K562 (cell line): ENCODE results near the gene CREG1. TPM values are rescaled to one million over a fixed set of nuclear protein-coding genes. Genes with fewer than 3 reads are reported as not detected.

Source experiments
- ARID3B ChIP-seq: fragments of 250-450 bp; sonication (Bioruptor Pico); IDR thresholded peaks from 2 replicates; pipeline ENCODE4 v1.4.0; 2020; ENCODE audit warnings: borderline replicate concordance
- BACH1 ChIP-seq: fragments of 200-800 bp; sonication (Bioruptor generic); IDR thresholded peaks from 2 replicates; pipeline ENCODE4 v1.6.1; 2016; ENCODE audit warnings: missing genetic modification characterization, missing compliant biosample characterization
- HNRNPH1 ChIP-seq: fragments of 200-400 bp; formaldehyde crosslinking; optimal IDR thresholded peaks from 2 replicates; pipeline ENCODE3; 2017; ENCODE audit warnings: low read depth, mild to moderate bottlenecking, low read length, moderate library complexity
- KLF10 ChIP-seq: fragments of 250-450 bp; sonication (Bioruptor Pico); IDR thresholded peaks from 2 replicates; pipeline ENCODE4 v1.6.1; 2021; ENCODE audit warnings: matching md5 sums
- L3MBTL2 ChIP-seq: fragments of 450-650 bp; IDR thresholded peaks from 2 replicates; pipeline ENCODE4 v1.6.1; 2016; ENCODE audit warnings: mild to moderate bottlenecking, moderate library complexity
- MAFK ChIP-seq: IDR thresholded peaks from 2 replicates; pipeline ENCODE4 v1.6.1; 2011; ENCODE audit warnings: low read length, improper control_type of control experiment
- MTA3 ChIP-seq: fragments of 450-650 bp; formaldehyde crosslinking; IDR thresholded peaks from 2 replicates; pipeline ENCODE4 v1.6.1; 2017; ENCODE audit warnings: mild to moderate bottlenecking, borderline replicate concordance
- NCOR1 ChIP-seq: fragments of 450-650 bp; IDR thresholded peaks from 2 replicates; pipeline ENCODE4 v1.6.1; 2016; ENCODE audit warnings: mild to moderate bottlenecking, moderate library complexity
- RHOXF2B ChIP-seq: fragments of 250-450 bp; sonication (Bioruptor Pico); conservative IDR thresholded peaks from 2 replicates; pipeline ENCODE4 v1.5.1; 2021
- SIX5 ChIP-seq, 2 experiments: IDR thresholded peaks; 2 replicates each; pipeline ENCODE4 v1.6.1; 2011; ENCODE audit warnings: low read length in 2 of 2, borderline replicate concordance in 1 of 2, low read depth in 1 of 2, mild to moderate bottlenecking in 1 of 2, moderate library complexity in 1 of 2; ENCODE audit not compliant: insufficient read depth in 1 of 2
- SRSF3 ChIP-seq: fragments of 200-400 bp; formaldehyde crosslinking; IDR thresholded peaks from 2 replicates; pipeline ENCODE4 v1.6.1; 2016; ENCODE audit warnings: mild to moderate bottlenecking, low read length, moderate library complexity; ENCODE audit not compliant: insufficient read depth
- SRSF9 ChIP-seq: fragments of 200-400 bp; formaldehyde crosslinking; IDR thresholded peaks from 2 replicates; pipeline ENCODE4 v1.6.1; 2017; ENCODE audit warnings: low read depth, low read length, borderline replicate concordance
- TAF9B ChIP-seq: fragments of 450-650 bp; IDR thresholded peaks from 2 replicates; pipeline ENCODE4 v1.6.1; 2018; ENCODE audit warnings: mild to moderate bottlenecking; ENCODE audit not compliant: partially characterized antibody
- TCF3 ChIP-seq: sonication (generic); formaldehyde crosslinking; IDR thresholded peaks from 2 replicates; pipeline ENCODE4 v1.4.0; 2020; ENCODE audit warnings: mild to moderate bottlenecking, missing genetic modification reagents
- TFAM ChIP-seq: fragments of 250-450 bp; sonication (Bioruptor Pico); conservative IDR thresholded peaks from 2 replicates; pipeline ENCODE4 v1.5.0; 2021; ENCODE audit warnings: mild to moderate bottlenecking, moderate library complexity
- TRIM24 ChIP-seq, 2 experiments: fragments of 450-650 bp; IDR thresholded peaks; 2 replicates each; pipeline ENCODE4 v1.6.1; 2016
- ZBED1 ChIP-seq: IDR thresholded peaks from 2 replicates; pipeline ENCODE4 v1.6.1; 2014
- ZFX ChIP-seq: sonication (generic); formaldehyde crosslinking; IDR thresholded peaks from 2 replicates; pipeline ENCODE4 v1.8.0; 2022; ENCODE audit warnings: mild to moderate bottlenecking, missing genetic modification reagents, moderate library complexity
- ZMIZ1 ChIP-seq, 2 experiments: fragments of 150-350 bp in 1 of 2; IDR thresholded peaks; 2 replicates each; pipeline ENCODE4 v1.6.1; 2012 to 2016; ENCODE audit warnings: low read depth in 2 of 2, low read length in 2 of 2, mild to moderate bottlenecking in 1 of 2, moderate library complexity in 1 of 2
- ZNF124 ChIP-seq: sonication (generic); formaldehyde crosslinking; IDR thresholded peaks from 2 replicates; pipeline ENCODE4 v1.8.1; 2022; ENCODE audit warnings: missing genetic modification reagents
- ZNF324 ChIP-seq: fragments of 250-450 bp; sonication (Bioruptor Pico); IDR thresholded peaks from 2 replicates; pipeline ENCODE4 v1.4.0; 2020; ENCODE audit warnings: mild to moderate bottlenecking
- polyA plus RNA-seq, 8 experiments: library from polyadenylated mRNA; depleted of rRNA in 4 of 8; stranded (reverse) in 5 of 8; unstranded in 3 of 8; fragments of >200 nt; fragmentation: Nextera tagmentation in 2 of 8; fragmentation: Illumina TruSeq in 1 of 8; extraction: Ambion mirVana in 2 of 8; extraction: Trizol in 1 of 8; gene quantifications; 2 replicates each; pipeline versions ENCODE4 v1.2.1 to v1.2.3, GENCODE V29; 2011 to 2014; ENCODE audit warnings: inconsistent platforms in 1 of 8, missing spikeins in 1 of 8
- total RNA-seq, 7 experiments: library from RNA; depleted of rRNA in 6 of 7; stranded (reverse); fragments of >200 nt in 6 of 7; fragmentation: Illumina TruSeq in 2 of 7; extraction: Trizol in 2 of 7; gene quantifications; 2 replicates each; pipeline versions ENCODE4 v1.2.1 to v1.2.3, GENCODE V29; 2011 to 2021; ENCODE audit warnings: low replicate concordance in 1 of 7
- TF ChIP-seq, protein P1 (sequence below): fragments of 250-450 bp; sonication (Bioruptor Pico); IDR thresholded peaks from 2 replicates; pipeline ENCODE4 v1.8.0; 2022; ENCODE audit warnings: inconsistent platforms, mild to moderate bottlenecking, moderate library complexity, borderline replicate concordance
- TF ChIP-seq, protein P2 (sequence below): fragments of 250-450 bp; sonication (Bioruptor Pico); IDR thresholded peaks from 2 replicates; pipeline ENCODE4 v1.8.0; 2021; ENCODE audit warnings: borderline replicate concordance, mild to moderate bottlenecking, moderate library complexity; ENCODE audit not compliant: poor library complexity, severe bottlenecking

Gene CREG1
- total and polyA plus RNA-seq, 9 of the 15 experiments (the other 6 are each of a cell fraction or from before 2014, with no cell fraction given): 45.7 to 272 (median 161) TPM

GRCh38 chr1:167517535-167518330 lies 35.8 kb downstream of the CREG1 start (continued):
- TF ChIP-seq SIX5 (IDR thresholded peaks at IDR 0.05; ENCODE audit: borderline replicate concordance in 1 of 2, insufficient read depth in 1 of 2, low read depth in 1 of 2, low read length in 2 of 2) (no peak), SRSF9 (no peak), TCF3 (CRISPR knock-in tag) (no peak), L3MBTL2 (peak; percentile 79), NCOR1 (no peak), MAFK (0 out of 2 replicates have a peak, but pooled peaks have one; percentile 5), ZNF324 (CRISPR knock-in tag) (no peak), MTA3 (no peak), HNRNPH1 (no peak), ZMIZ1 (IDR thresholded peaks at IDR 0.05; ENCODE audit: low read depth in 2 of 2, low read length in 2 of 2) (no peak), ARID3B (CRISPR knock-in tag) (no peak), TFAM (no peak), ZNF124 (no peak), KLF10 (CRISPR knock-in tag) (no peak), ZFX (no peak), SRSF3 (no peak), ZBED1 (no peak), RHOXF2B (CRISPR knock-in tag) (no peak), TAF9B (peak; percentile 9), BACH1 (tag) (no peak), TRIM24 (IDR thresholded peaks at IDR 0.05) (0 out of 4 replicates have a peak, but pooled peaks of 1 of the 2 experiments have one; percentile 23)
- TF ChIP-seq, protein P1, sequence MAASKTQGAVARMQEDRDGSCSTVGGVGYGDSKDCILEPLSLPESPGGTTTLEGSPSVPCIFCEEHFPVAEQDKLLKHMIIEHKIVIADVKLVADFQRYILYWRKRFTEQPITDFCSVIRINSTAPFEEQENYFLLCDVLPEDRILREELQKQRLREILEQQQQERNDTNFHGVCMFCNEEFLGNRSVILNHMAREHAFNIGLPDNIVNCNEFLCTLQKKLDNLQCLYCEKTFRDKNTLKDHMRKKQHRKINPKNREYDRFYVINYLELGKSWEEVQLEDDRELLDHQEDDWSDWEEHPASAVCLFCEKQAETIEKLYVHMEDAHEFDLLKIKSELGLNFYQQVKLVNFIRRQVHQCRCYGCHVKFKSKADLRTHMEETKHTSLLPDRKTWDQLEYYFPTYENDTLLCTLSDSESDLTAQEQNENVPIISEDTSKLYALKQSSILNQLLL (CRISPR knock-in tag): no peak
- TF ChIP-seq, protein P2, sequence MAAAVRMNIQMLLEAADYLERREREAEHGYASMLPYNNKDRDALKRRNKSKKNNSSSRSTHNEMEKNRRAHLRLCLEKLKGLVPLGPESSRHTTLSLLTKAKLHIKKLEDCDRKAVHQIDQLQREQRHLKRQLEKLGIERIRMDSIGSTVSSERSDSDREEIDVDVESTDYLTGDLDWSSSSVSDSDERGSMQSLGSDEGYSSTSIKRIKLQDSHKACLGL (CRISPR knock-in tag): no peak
